Lower lobe of right lung (tissue), 2 donors: Measurements from ENCODE around the gene ADAMTSL1. TPM values are rescaled to one million over a fixed set of nuclear protein-coding genes. Genes with fewer than 3 reads are reported as not detected.

ENCODE experiments used
- ATAC-seq, 2 donors: fragments of 200-7000 bp; cut with Tn5 transposase; one replicate each; pipeline ENCODE4 v1.9.1; 2020 to 2022; ENCODE audit warnings: mild to moderate bottlenecking in 2 of 2, moderate library complexity in 2 of 2
- DNase-seq: peaks from one replicate; pipeline ENCODE4 v3.0.0-alpha.2; 2020
- H3K27ac ChIP-seq: fragments of 200-600 bp; one replicate; pipeline ENCODE4 v1.8.0; 2022
- H3K27me3 ChIP-seq: fragments of 200-600 bp; one replicate; pipeline ENCODE4 v1.8.0; 2022; ENCODE audit warnings: low read depth
- H3K36me3 ChIP-seq: fragments of 200-600 bp; one replicate; pipeline ENCODE4 v1.8.0; 2022; ENCODE audit warnings: mild to moderate bottlenecking
- H3K4me1 ChIP-seq: fragments of 200-600 bp; one replicate; pipeline ENCODE4 v1.8.0; 2022
- H3K4me3 ChIP-seq: fragments of 200-600 bp; one replicate; pipeline ENCODE4 v1.8.0; 2022; ENCODE audit warnings: mild to moderate bottlenecking
- H3K9me3 ChIP-seq: fragments of 200-600 bp; one replicate; pipeline ENCODE4 v1.8.0; 2022
- intact Hi-C: fragments of 100-400 bp; cut with DNase I; formaldehyde crosslinking; loops from one replicate; pipeline ENCODE4 v1.11.0; 2022
- total RNA-seq: library from RNA; stranded (reverse); fragmentation: NEBNext Ultra II Directional; extraction: Animal tissue kit (Norgen Biotek cat#: 25700); gene quantifications from one replicate; pipeline ENCODE4 v1.2.1, GENCODE V29; 2021
- TF ChIP-seq, protein P1 (sequence below): fragments of 200-600 bp; IDR thresholded peaks from one replicate; pipeline ENCODE4 v1.8.0; 2022; ENCODE audit warnings: antibody characterized with exemption, mild to moderate bottlenecking
- donor health status: DM: no; HTN: yes; CAD: no; lungs with severe emphysema.

The ADAMTSL1 gene
- total RNA-seq, 1 donor from 2014 or later: 3.7 TPM

- ATAC-seq (no peak), DNase-seq (no peak)
- TF ChIP-seq, protein P1, sequence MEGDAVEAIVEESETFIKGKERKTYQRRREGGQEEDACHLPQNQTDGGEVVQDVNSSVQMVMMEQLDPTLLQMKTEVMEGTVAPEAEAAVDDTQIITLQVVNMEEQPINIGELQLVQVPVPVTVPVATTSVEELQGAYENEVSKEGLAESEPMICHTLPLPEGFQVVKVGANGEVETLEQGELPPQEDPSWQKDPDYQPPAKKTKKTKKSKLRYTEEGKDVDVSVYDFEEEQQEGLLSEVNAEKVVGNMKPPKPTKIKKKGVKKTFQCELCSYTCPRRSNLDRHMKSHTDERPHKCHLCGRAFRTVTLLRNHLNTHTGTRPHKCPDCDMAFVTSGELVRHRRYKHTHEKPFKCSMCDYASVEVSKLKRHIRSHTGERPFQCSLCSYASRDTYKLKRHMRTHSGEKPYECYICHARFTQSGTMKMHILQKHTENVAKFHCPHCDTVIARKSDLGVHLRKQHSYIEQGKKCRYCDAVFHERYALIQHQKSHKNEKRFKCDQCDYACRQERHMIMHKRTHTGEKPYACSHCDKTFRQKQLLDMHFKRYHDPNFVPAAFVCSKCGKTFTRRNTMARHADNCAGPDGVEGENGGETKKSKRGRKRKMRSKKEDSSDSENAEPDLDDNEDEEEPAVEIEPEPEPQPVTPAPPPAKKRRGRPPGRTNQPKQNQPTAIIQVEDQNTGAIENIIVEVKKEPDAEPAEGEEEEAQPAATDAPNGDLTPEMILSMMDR: no peak
- intact Hi-C loops: no loop called here
- Histone ChIP-seq H3K27me3 (no peaks in the 10 kb centered on the region), H3K27ac (no peak overlapping the region), H3K36me3 (no peaks in the 10 kb centered on the region), H3K4me1 (peaks cover 15% of the 10 kb centered on the region), H3K9me3 (no peaks in the 10 kb centered on the region), H3K4me3 (no peak overlapping the region)
These were observed 236.1 kb downstream of the ADAMTSL1 start for GRCh38 chr9:18710065-18710464.

GRCh38 chr9:18717759-18718158 lies 243.8 kb downstream of the ADAMTSL1 start:
- intact Hi-C loops: no loop called here
- H3K27me3 ChIP-seq: no peaks in the 10 kb centered on the region
- H3K27ac ChIP-seq: no peak overlapping the region
- TF ChIP-seq, protein P1: no peak
- H3K4me3 ChIP-seq: no peak overlapping the region
- no peaks in the 10 kb centered on the region for H3K9me3 ChIP-seq
- H3K36me3 ChIP-seq: no peaks in the 10 kb centered on the region
- no peak for DNase-seq
- H3K4me1 ChIP-seq: no peaks in the 10 kb centered on the region
- ATAC-seq: no peak

- DNase-seq: no peak
- ATAC-seq: no peak
- Histone ChIP-seq H3K36me3 (no peaks in the 10 kb centered on the region), H3K27me3 (no peaks in the 10 kb centered on the region), H3K4me1 (no peaks in the 10 kb centered on the region), H3K27ac (no peak overlapping the region), H3K9me3 (no peaks in the 10 kb centered on the region), H3K4me3 (no peak overlapping the region)
- intact Hi-C loops: no loop called here
- TF ChIP-seq, protein P1: no peak
These were observed 244.4 kb downstream of the ADAMTSL1 start for GRCh38 chr9:18718393-18718792.

DNA sequence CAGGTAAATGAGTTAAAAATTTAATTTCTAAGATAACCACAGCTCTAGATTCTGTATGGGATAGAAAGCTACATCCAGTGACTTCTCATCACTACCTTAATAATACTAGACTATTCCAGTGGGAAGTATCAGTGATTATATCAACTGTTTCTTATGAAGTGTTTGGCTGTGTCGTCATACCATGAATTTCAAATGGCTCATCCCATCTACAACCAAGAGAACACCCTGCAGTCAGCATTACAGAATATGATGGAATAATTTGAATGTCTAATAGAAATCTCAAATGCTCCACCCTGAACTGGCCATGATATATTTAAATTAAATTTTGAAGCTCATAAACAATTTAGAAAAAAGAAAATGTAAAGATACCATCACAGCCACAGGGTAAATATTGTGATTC lies 245.0 kb downstream of the ADAMTSL1 start:
- H3K27ac ChIP-seq: no peak overlapping the region
- no peaks in the 10 kb centered on the region for H3K9me3 ChIP-seq
- H3K36me3 ChIP-seq: no peaks in the 10 kb centered on the region
- no peak overlapping the region for H3K4me3 ChIP-seq
- H3K4me1 ChIP-seq: no peaks in the 10 kb centered on the region
- DNase-seq (no peak), ATAC-seq (no peak)
- no peaks in the 10 kb centered on the region for H3K27me3 ChIP-seq
- TF ChIP-seq, protein P1: no peak
- intact Hi-C loops: no loop called here

- H3K4me3 ChIP-seq: no peak overlapping the region
- no peak for ATAC-seq
- no peaks in the 10 kb centered on the region for H3K27me3 ChIP-seq
- no peak for DNase-seq
- no peak overlapping the region for H3K27ac ChIP-seq
- H3K36me3 ChIP-seq: no peaks in the 10 kb centered on the region
- H3K4me1 ChIP-seq: no peaks in the 10 kb centered on the region
- TF ChIP-seq, protein P1: no peak
- H3K9me3 ChIP-seq: no peaks in the 10 kb centered on the region
- intact Hi-C loops: no loop called here
These were observed 246.7 kb downstream of the ADAMTSL1 start for GRCh38 chr9:18720691-18721090.
